DND-41 (cell line): ENCODE data around the gene NUP210L.
"Not testable (repeated sequence)": the region's sequence is repeated elsewhere in the genome, so short reads cannot be mapped to it uniquely, and the experiment has no call there.

Source experiments
- ATAC-seq: fragments of 200-7000 bp; cut with Tn5 transposase; 3 replicates; pipeline ENCODE4 v1.9.1; 2021; ENCODE audit warnings: low read depth; ENCODE audit not compliant: insufficient read depth
- DNase-seq: peaks from one replicate; pipeline ENCODE4 v3.0.0-alpha.2; 2020
- H2AFZ ChIP-seq: 2 replicates; pipeline ENCODE4 v1.6.0; 2012; ENCODE audit warnings: low read depth, low read length
- H3K27ac ChIP-seq: 2 replicates; pipeline ENCODE4 v1.5.1; 2012; ENCODE audit warnings: low read length, inconsistent platforms
- H3K27me3 ChIP-seq: fragments of 200-600 bp; sonication (generic); 2 replicates; pipeline ENCODE4 v1.6.0; 2012; ENCODE audit warnings: low read length, mild to moderate bottlenecking, inconsistent platforms; ENCODE audit not compliant: insufficient read depth, poor library complexity
- H3K36me3 ChIP-seq: 2 replicates; pipeline ENCODE4 v1.5.1; 2012; ENCODE audit warnings: low read length, inconsistent platforms; ENCODE audit not compliant: insufficient read depth
- H3K4me1 ChIP-seq: 2 replicates; pipeline ENCODE4 v1.5.1; 2012; ENCODE audit warnings: mild to moderate bottlenecking, low read length; ENCODE audit not compliant: insufficient read depth
- H3K4me2 ChIP-seq: 2 replicates; pipeline ENCODE4 v1.6.0; 2012; ENCODE audit warnings: mild to moderate bottlenecking, moderate library complexity, low read length, inconsistent platforms; ENCODE audit not compliant: insufficient read depth
- H3K4me3 ChIP-seq, 2 experiments: fragments of 200-600 bp in 1 of 2; shearing (Covaris generic) in 1 of 2; 2 replicates each; pipeline ENCODE4 v1.5.1; 2012 to 2016; ENCODE audit warnings: inconsistent platforms in 2 of 2, low read length in 2 of 2, mild to moderate bottlenecking in 2 of 2, low read depth in 1 of 2, moderate library complexity in 1 of 2
- H3K79me2 ChIP-seq: 2 replicates; pipeline ENCODE4 v1.6.0; 2012; ENCODE audit warnings: low read length, inconsistent platforms; ENCODE audit not compliant: insufficient read depth
- H3K9ac ChIP-seq: 2 replicates; pipeline ENCODE4 v1.6.0; 2012; ENCODE audit warnings: low read depth, mild to moderate bottlenecking, inconsistent platforms, low read length, moderate library complexity
- H3K9me3 ChIP-seq: 2 replicates; pipeline ENCODE4 v1.5.1; 2012; ENCODE audit warnings: low read length, moderate library complexity, mild to moderate bottlenecking, inconsistent platforms; ENCODE audit not compliant: insufficient read depth, severe bottlenecking
- H4K20me1 ChIP-seq: 2 replicates; pipeline ENCODE4 v1.6.0; 2012; ENCODE audit warnings: low read length; ENCODE audit not compliant: insufficient read depth
- CTCF ChIP-seq: IDR thresholded peaks from 2 replicates; pipeline ENCODE4 v1.5.1; 2012; ENCODE audit warnings: borderline replicate concordance, low read length, moderate library complexity, mild to moderate bottlenecking; ENCODE audit not compliant: poor library complexity, severe bottlenecking; ENCODE audit errors: extremely low read depth
- EZH2 ChIP-seq: IDR thresholded peaks from 3 replicates; pipeline ENCODE4 v1.6.1; 2012; ENCODE audit warnings: borderline replicate concordance, low read depth, mild to moderate bottlenecking, moderate library complexity, low read length, inconsistent platforms; ENCODE audit not compliant: severe bottlenecking

The NUP210L gene

GRCh38 chr1:154155251-154155650 lies 378 bp upstream of the NUP210L start:
- Histone ChIP-seq H3K36me3 (peaks cover 56% of the 10 kb centered on the region), H3K9me3 (no peaks in the 10 kb centered on the region), H3K9ac (no peak overlapping the region), H2AFZ (no peak overlapping the region), H3K4me1 (peaks cover 27% of the 10 kb centered on the region), H3K79me2 (no peaks in the 10 kb centered on the region), H3K27ac (no peak overlapping the region), H3K4me2 (no peak overlapping the region), H4K20me1 (peaks cover 6% of the 10 kb centered on the region), H3K4me3 (no peak overlapping the region), H3K27me3 (no peaks in the 10 kb centered on the region)
- ATAC-seq (no peak), DNase-seq (no peak)
- no peak for TF ChIP-seq CTCF
- no peak for TF ChIP-seq EZH2

GRCh38 chr1:154154053-154154452 lies 820 bp downstream of the NUP210L start:
- no peak for ATAC-seq
- H3K9me3 ChIP-seq, result no peaks in the 10 kb centered on the region
- H3K4me2 ChIP-seq, result no peak overlapping the region
- no peak overlapping the region for H2AFZ ChIP-seq
- H3K27me3 ChIP-seq, result no peaks in the 10 kb centered on the region
- H3K9ac ChIP-seq, result no peak overlapping the region
- DNase-seq, result no peak
- H3K79me2 ChIP-seq, result no peaks in the 10 kb centered on the region
- H3K4me3 ChIP-seq, result no peak overlapping the region
- no peak for TF ChIP-seq CTCF
- TF ChIP-seq EZH2, result no peak
- H3K4me1 ChIP-seq, result peaks cover 21% of the 10 kb centered on the region
- H3K27ac ChIP-seq, result no peak overlapping the region
- H4K20me1 ChIP-seq, result peaks cover 6% of the 10 kb centered on the region
- H3K36me3 ChIP-seq, result peaks cover 44% of the 10 kb centered on the region

- peaks cover 4% of the 10 kb centered on the region; the same call in 1 of the 2 replicates for H4K20me1 ChIP-seq
- no peaks in the 10 kb centered on the region for H3K9me3 ChIP-seq
- no peak overlapping the region for H3K4me3 ChIP-seq
- DNase-seq (no peak), ATAC-seq (no peak)
- no peaks in the 10 kb centered on the region for H3K79me2 ChIP-seq
- no peaks in the 10 kb centered on the region for H3K4me1 ChIP-seq
- peaks cover 17% of the 10 kb centered on the region for H3K36me3 ChIP-seq
- H3K9ac ChIP-seq, result no peak overlapping the region
- H2AFZ ChIP-seq, result no peak overlapping the region
- no peak overlapping the region for H3K27ac ChIP-seq
- no peak overlapping the region for H3K4me2 ChIP-seq
- TF ChIP-seq EZH2, result no peak
- TF ChIP-seq CTCF, result no peak
- H3K27me3 ChIP-seq, result no peaks in the 10 kb centered on the region
Observed at GRCh38 chr1:154151311-154151710, 3.6 kb downstream of the NUP210L start.

GRCh38 chr1:154148807-154149206 lies 6.1 kb downstream of the NUP210L start:
- DNase-seq, result no peak
- Histone ChIP-seq H3K4me2 (no peak overlapping the region), H3K9ac (no peak overlapping the region), H3K9me3 (no peaks in the 10 kb centered on the region), H4K20me1 (no peaks in the 10 kb centered on the region), H3K27ac (no peak overlapping the region), H3K36me3 (no peaks in the 10 kb centered on the region), H3K79me2 (no peaks in the 10 kb centered on the region), H3K4me1 (no peaks in the 10 kb centered on the region), H3K27me3 (no peaks in the 10 kb centered on the region), H3K4me3 (no peak overlapping the region), H2AFZ (peak overlapping the region; percentile 33; the same call in 1 of the 2 replicates)
- no peak for ATAC-seq
- TF ChIP-seq EZH2, result no peak
- TF ChIP-seq CTCF, result no peak

GRCh38 chr1:154147505-154147904 lies 7.4 kb downstream of the NUP210L start:
- H3K4me2 ChIP-seq, H3K4me3 ChIP-seq, H2AFZ ChIP-seq, H4K20me1 ChIP-seq, H3K27me3 ChIP-seq, H3K27ac ChIP-seq, H3K9ac ChIP-seq, H3K36me3 ChIP-seq, DNase-seq, ATAC-seq, H3K79me2 ChIP-seq, H3K4me1 ChIP-seq, H3K9me3 ChIP-seq: not testable (repeated sequence)
